Hepatocyte (in vitro differentiated cells): ENCODE measurements around the gene CC2D2B. TPM values are rescaled to one million over a fixed set of nuclear protein-coding genes. Genes with fewer than 3 reads are reported as not detected.
"Not testable (repeated sequence)": the region's sequence is repeated elsewhere in the genome, so short reads cannot be mapped to it uniquely, and the experiment has no call there.

Source experiments
- DNase-seq: peaks from one replicate; pipeline ENCODE4 v3.0.0-alpha.2; 2016; ENCODE audit warnings: low spot score
- H2AFZ ChIP-seq: fragments of 200-600 bp; sonication (generic); 2 replicates; pipeline ENCODE4 v1.6.0; 2016; ENCODE audit warnings: antibody characterized with exemption, mild to moderate bottlenecking
- H3K27ac ChIP-seq: fragments of 200-600 bp; sonication (generic); 2 replicates; pipeline ENCODE4 v1.5.1; 2016; ENCODE audit warnings: mild to moderate bottlenecking
- H3K27me3 ChIP-seq: fragments of 200-600 bp; sonication (generic); 2 replicates; pipeline ENCODE4 v1.6.1; 2016
- H3K36me3 ChIP-seq: fragments of 200-600 bp; sonication (generic); replicated peaks from 2 replicates; pipeline ENCODE4 v1.5.1; 2016; ENCODE audit warnings: low read depth; ENCODE audit not compliant: insufficient read depth
- H3K4me1 ChIP-seq: fragments of 200-600 bp; sonication (generic); 2 replicates; pipeline ENCODE4 v1.5.1; 2016; ENCODE audit warnings: mild to moderate bottlenecking, moderate library complexity; ENCODE audit not compliant: insufficient read depth
- H3K4me2 ChIP-seq: fragments of 200-600 bp; sonication (generic); 2 replicates; pipeline ENCODE4 v1.6.0; 2016
- H3K4me3 ChIP-seq: fragments of 200-600 bp; sonication (generic); 2 replicates; pipeline ENCODE4 v1.5.1; 2016; ENCODE audit warnings: mild to moderate bottlenecking
- H3K79me2 ChIP-seq: fragments of 200-600 bp; sonication (generic); 2 replicates; pipeline ENCODE4 v1.6.0; 2017; ENCODE audit warnings: mild to moderate bottlenecking
- H3K9me2 ChIP-seq: fragments of 200-600 bp; sonication (generic); replicated peaks from 2 replicates; pipeline ENCODE4 v1.6.0; 2017; ENCODE audit warnings: mild to moderate bottlenecking; ENCODE audit not compliant: insufficient read depth
- H3K9me3 ChIP-seq: fragments of 200-600 bp; sonication (generic); 2 replicates; pipeline ENCODE4 v1.5.1; 2016; ENCODE audit warnings: low read depth, mild to moderate bottlenecking
- H4K20me1 ChIP-seq: fragments of 200-600 bp; sonication (generic); 2 replicates; pipeline ENCODE4 v1.6.0; 2016; ENCODE audit warnings: mild to moderate bottlenecking; ENCODE audit not compliant: insufficient read depth, poor library complexity, severe bottlenecking
- EZH2 ChIP-seq: fragments of 200-600 bp; sonication (generic); IDR thresholded peaks from 2 replicates; pipeline ENCODE4 v1.6.1; 2016; ENCODE audit warnings: antibody characterized with exemption, mild to moderate bottlenecking, borderline replicate concordance
- EZH2phosphoT487 ChIP-seq: fragments of 200-600 bp; sonication (generic); IDR thresholded peaks from one replicate; pipeline ENCODE4 v1.6.1; 2018; ENCODE audit warnings: antibody characterized with exemption, mild to moderate bottlenecking, low read depth, moderate library complexity; ENCODE audit not compliant: unreplicated experiment, severe bottlenecking
- WGBS: methylation state at CpG from one replicate; pipeline ENCODE4 v1.1.6; 2016; ENCODE audit warnings: low lambda C conversion rate; ENCODE audit errors: missing lambda C conversion rate; 5-methylcytosine and 5-hydroxymethylcytosine counted together
- polyA plus RNA-seq: library from polyadenylated mRNA; unstranded; fragments of >200 nt; fragmentation: Nextera tagmentation; extraction: Ambion mirVana; gene quantifications from 2 replicates; pipeline ENCODE4 v1.2.1, GENCODE V29; 2016
- total RNA-seq: library from RNA; depleted of rRNA; stranded (reverse); fragments of >200 nt; gene quantifications from 2 replicates; pipeline ENCODE4 v1.2.3, GENCODE V29; 2014
- TF ChIP-seq, protein P1 (sequence below): fragments of 200-600 bp; sonication (generic); IDR thresholded peaks from 2 replicates; pipeline ENCODE4 v1.5.1; 2016; ENCODE audit warnings: antibody characterized with exemption, mild to moderate bottlenecking; ENCODE audit not compliant: poor library complexity

Gene CC2D2B
- total and polyA plus RNA-seq, 2 experiments from 2014 or later, result 0.13 TPM; not detected in 1

GRCh38 chr10:95889830-95890229 lies 17.9 kb upstream of the CC2D2B start:
- Histone ChIP-seq H3K27me3 (no peaks in the 10 kb centered on the region), H3K4me2 (no peak overlapping the region), H3K9me2 (no peaks in the 10 kb centered on the region), H3K4me3 (no peak overlapping the region), H3K27ac (peak overlapping the region; percentile 6), H3K79me2 (no peaks in the 10 kb centered on the region), H3K36me3 (no peaks in the 10 kb centered on the region), H3K9me3 (no peaks in the 10 kb centered on the region), H4K20me1 (no peaks in the 10 kb centered on the region), H3K4me1 (no peaks in the 10 kb centered on the region), H2AFZ (no peak overlapping the region)
- no peak for DNase-seq
- TF ChIP-seq EZH2 (no peak), EZH2phosphoT487 (no peak)
- TF ChIP-seq, protein P1, sequence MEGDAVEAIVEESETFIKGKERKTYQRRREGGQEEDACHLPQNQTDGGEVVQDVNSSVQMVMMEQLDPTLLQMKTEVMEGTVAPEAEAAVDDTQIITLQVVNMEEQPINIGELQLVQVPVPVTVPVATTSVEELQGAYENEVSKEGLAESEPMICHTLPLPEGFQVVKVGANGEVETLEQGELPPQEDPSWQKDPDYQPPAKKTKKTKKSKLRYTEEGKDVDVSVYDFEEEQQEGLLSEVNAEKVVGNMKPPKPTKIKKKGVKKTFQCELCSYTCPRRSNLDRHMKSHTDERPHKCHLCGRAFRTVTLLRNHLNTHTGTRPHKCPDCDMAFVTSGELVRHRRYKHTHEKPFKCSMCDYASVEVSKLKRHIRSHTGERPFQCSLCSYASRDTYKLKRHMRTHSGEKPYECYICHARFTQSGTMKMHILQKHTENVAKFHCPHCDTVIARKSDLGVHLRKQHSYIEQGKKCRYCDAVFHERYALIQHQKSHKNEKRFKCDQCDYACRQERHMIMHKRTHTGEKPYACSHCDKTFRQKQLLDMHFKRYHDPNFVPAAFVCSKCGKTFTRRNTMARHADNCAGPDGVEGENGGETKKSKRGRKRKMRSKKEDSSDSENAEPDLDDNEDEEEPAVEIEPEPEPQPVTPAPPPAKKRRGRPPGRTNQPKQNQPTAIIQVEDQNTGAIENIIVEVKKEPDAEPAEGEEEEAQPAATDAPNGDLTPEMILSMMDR, result no peak
- WGBS, result 52% methylated on average over 2 of the region's 2 CpGs

GRCh38 chr10:95896071-95896850 lies 11.5 kb upstream of the CC2D2B start:
- no peak overlapping the region for H2AFZ ChIP-seq
- no peaks in the 10 kb centered on the region for H3K4me1 ChIP-seq
- TF ChIP-seq, protein P1, result no peak
- no peak for TF ChIP-seq EZH2
- no peak for TF ChIP-seq EZH2phosphoT487
- H4K20me1 ChIP-seq, result no peaks in the 10 kb centered on the region
- H3K9me3 ChIP-seq, result no peaks in the 10 kb centered on the region
- no peak overlapping the region for H3K27ac ChIP-seq
- H3K36me3 ChIP-seq, result no peaks in the 10 kb centered on the region
- H3K4me3 ChIP-seq, result no peak overlapping the region
- 76% methylated on average over 4 of the region's 4 CpGs for WGBS
- no peaks in the 10 kb centered on the region for H3K27me3 ChIP-seq
- H3K79me2 ChIP-seq, result no peaks in the 10 kb centered on the region
- no peak overlapping the region for H3K4me2 ChIP-seq
- no peaks in the 10 kb centered on the region for H3K9me2 ChIP-seq
- DNase-seq, result no peak

DNA sequence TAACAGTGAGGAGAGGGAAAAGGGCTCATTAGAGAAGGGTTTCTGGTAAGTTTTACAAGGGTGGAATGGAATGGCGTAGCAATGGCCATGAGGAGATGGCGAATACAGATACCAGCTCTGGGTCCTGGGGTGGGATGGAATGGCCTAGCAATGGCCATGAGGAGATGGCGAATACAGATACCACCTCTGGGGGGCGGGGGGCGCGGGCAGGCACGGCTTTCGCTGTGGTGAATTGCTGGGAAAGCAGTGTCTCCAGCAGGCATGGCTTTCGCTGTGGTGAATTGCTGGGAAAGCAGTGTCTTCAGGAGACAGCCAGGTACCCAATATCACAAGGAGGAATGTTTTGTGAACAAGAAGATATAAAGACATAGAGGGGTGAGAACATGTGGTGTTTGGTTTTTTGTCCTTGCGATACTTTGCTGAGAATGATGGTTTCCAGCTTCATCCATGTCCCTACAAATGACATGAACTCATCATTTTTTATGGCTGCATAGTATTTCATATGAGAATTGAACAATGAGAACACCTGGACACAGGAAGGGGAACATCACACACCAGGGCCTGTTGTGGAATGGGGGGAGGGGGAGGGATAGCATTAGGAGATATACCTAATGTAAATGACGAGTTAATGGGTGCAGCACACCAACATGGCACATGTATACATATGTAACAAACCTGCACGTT lies 1.7 kb upstream of the CC2D2B start:
- H3K36me3 ChIP-seq, DNase-seq, H2AFZ ChIP-seq, H4K20me1 ChIP-seq, H3K9me2 ChIP-seq, H3K4me1 ChIP-seq, H3K4me3 ChIP-seq, H3K9me3 ChIP-seq, H3K27me3 ChIP-seq, H3K27ac ChIP-seq, H3K79me2 ChIP-seq: not testable (repeated sequence)
- WGBS, result 99% methylated on average over 12 of the region's 12 CpGs
- peak overlapping the region; percentile 85 for H3K4me2 ChIP-seq
